ENCODE measurements around the gene LTBP1. TPM values are rescaled to one million over a fixed set of nuclear protein-coding genes. Genes with fewer than 3 reads are reported as not detected.

Gene LTBP1
- total RNA-seq, 2 experiments from 2014 or later = 61.1 to 82.6 TPM

GRCh38 chr2:33377048-33377447 is 430.3 kb downstream of the LTBP1 start:
- no TSS peak for BruUV-seq (replicated peaks)

GRCh38 chr2:33378556-33379210 is 431.9 kb downstream of the LTBP1 start:
- intact Hi-C loops (cut with micrococcal nuclease; ENCODE audit: unreplicated experiment) = loop anchor here (10.0 kb wide), 1 partner anchor 824 kb away; no protein-coding TSS in a partner anchor

More at GRCh38 chr2:33377048-33377447, 430.3 kb downstream of the LTBP1 start:
- DNase-seq (ENCODE audit: low spot score) = no peak
- Histone ChIP-seq H3K4me1 (ENCODE audit: insufficient read depth, low read length, poor library complexity, severe bottlenecking) (no peaks in the 10 kb centered on the region), H2AFZ (ENCODE audit: low read length) (no peak overlapping the region), H3K27ac (ENCODE audit: low read depth, low read length, poor library complexity, severe bottlenecking) (no peak overlapping the region), H3K4me3 (ENCODE audit: low read depth, low read length, poor library complexity, severe bottlenecking) (no peak overlapping the region), H3K4me2 (ENCODE audit: low read length) (no peak overlapping the region), H4K20me1 (ENCODE audit: insufficient read depth, low read length) (no peaks in the 10 kb centered on the region), H3K9me2 (ENCODE audit: insufficient read depth, low read length) (no peaks in the 10 kb centered on the region), H3K36me3 (ENCODE audit: insufficient read depth, low read length) (peaks cover 10% of the 10 kb centered on the region; the same call in 1 of the 2 replicates), H3K79me2 (ENCODE audit: insufficient read depth, low read depth, low read length) (no peaks in the 10 kb centered on the region), H3K9me3 (ENCODE audit: low read length) (no peaks in the 10 kb centered on the region)
- ChIA-PET CTCF (ENCODE audit: unreplicated experiment) (interaction anchor here (0.6 kb wide), 1 partner anchor 100 kb away, joined by 3 read pairs; the partner anchor contains the start of gene RASGRP3), POLR2A (no interaction called here)
- intact Hi-C loops (cut with micrococcal nuclease; ENCODE audit: unreplicated experiment) = loop anchor here (10.0 kb wide), 1 partner anchor 822 kb away; no protein-coding TSS in a partner anchor
- no peak for TF ChIP-seq EZH2phosphoT487 (IDR thresholded peaks at IDR 0.05; ENCODE audit: borderline replicate concordance, low read depth, low read length)
- TF ChIP-seq, protein P1, sequence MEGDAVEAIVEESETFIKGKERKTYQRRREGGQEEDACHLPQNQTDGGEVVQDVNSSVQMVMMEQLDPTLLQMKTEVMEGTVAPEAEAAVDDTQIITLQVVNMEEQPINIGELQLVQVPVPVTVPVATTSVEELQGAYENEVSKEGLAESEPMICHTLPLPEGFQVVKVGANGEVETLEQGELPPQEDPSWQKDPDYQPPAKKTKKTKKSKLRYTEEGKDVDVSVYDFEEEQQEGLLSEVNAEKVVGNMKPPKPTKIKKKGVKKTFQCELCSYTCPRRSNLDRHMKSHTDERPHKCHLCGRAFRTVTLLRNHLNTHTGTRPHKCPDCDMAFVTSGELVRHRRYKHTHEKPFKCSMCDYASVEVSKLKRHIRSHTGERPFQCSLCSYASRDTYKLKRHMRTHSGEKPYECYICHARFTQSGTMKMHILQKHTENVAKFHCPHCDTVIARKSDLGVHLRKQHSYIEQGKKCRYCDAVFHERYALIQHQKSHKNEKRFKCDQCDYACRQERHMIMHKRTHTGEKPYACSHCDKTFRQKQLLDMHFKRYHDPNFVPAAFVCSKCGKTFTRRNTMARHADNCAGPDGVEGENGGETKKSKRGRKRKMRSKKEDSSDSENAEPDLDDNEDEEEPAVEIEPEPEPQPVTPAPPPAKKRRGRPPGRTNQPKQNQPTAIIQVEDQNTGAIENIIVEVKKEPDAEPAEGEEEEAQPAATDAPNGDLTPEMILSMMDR (conservative IDR thresholded peaks at IDR 0.05; ENCODE audit: low read length) = no peak

More at GRCh38 chr2:33378556-33379210, 431.9 kb downstream of the LTBP1 start:
- Histone ChIP-seq H3K27ac (ENCODE audit: low read depth, low read length, poor library complexity, severe bottlenecking) (no peak overlapping the region), H3K4me1 (ENCODE audit: insufficient read depth, low read length, poor library complexity, severe bottlenecking) (no peaks in the 10 kb centered on the region), H3K4me2 (ENCODE audit: low read length) (no peak overlapping the region), H4K20me1 (ENCODE audit: insufficient read depth, low read length) (no peaks in the 10 kb centered on the region), H3K36me3 (ENCODE audit: insufficient read depth, low read length) (peaks cover 10% of the 10 kb centered on the region; the same call in 1 of the 2 replicates), H3K9me2 (ENCODE audit: insufficient read depth, low read length) (no peaks in the 10 kb centered on the region), H3K79me2 (ENCODE audit: insufficient read depth, low read depth, low read length) (no peaks in the 10 kb centered on the region), H3K4me3 (ENCODE audit: low read depth, low read length, poor library complexity, severe bottlenecking) (no peak overlapping the region), H2AFZ (ENCODE audit: low read length) (no peak overlapping the region), H3K9me3 (ENCODE audit: low read length) (no peaks in the 10 kb centered on the region)
- DNase-seq (ENCODE audit: low spot score) = no peak
- TF ChIP-seq, protein P1 (conservative IDR thresholded peaks at IDR 0.05; ENCODE audit: low read length) = no peak
- TF ChIP-seq EZH2phosphoT487 (IDR thresholded peaks at IDR 0.05; ENCODE audit: borderline replicate concordance, low read depth, low read length) = no peak
- ChIA-PET POLR2A (interaction anchor here (0.7 to 0.9 kb wide), 3 partner anchors 9 to 1726 kb away, joined by 5 to 9 read pairs (median 8); no protein-coding TSS in a partner anchor), CTCF (ENCODE audit: unreplicated experiment) (interaction anchor here (1.2 kb wide), 1 partner anchor 12 kb away, joined by 3 read pairs; no protein-coding TSS in a partner anchor)
- BruUV-seq (replicated peaks) = no TSS peak
